Ammon's horn (tissue), 1 donor: ENCODE data around the gene NAALADL2.
A peak's percentile ranks its signal among the peaks of the same experiment; 100 is the strongest.
"Not testable (repeated sequence)": the region's sequence is repeated elsewhere in the genome, so short reads cannot be mapped to it uniquely, and the experiment has no call there.

Experiments used
- DNase-seq: peaks from one replicate; pipeline ENCODE4 v3.0.0-alpha.2; 2016; ENCODE audit warnings: low spot score

Gene NAALADL2

DNA sequence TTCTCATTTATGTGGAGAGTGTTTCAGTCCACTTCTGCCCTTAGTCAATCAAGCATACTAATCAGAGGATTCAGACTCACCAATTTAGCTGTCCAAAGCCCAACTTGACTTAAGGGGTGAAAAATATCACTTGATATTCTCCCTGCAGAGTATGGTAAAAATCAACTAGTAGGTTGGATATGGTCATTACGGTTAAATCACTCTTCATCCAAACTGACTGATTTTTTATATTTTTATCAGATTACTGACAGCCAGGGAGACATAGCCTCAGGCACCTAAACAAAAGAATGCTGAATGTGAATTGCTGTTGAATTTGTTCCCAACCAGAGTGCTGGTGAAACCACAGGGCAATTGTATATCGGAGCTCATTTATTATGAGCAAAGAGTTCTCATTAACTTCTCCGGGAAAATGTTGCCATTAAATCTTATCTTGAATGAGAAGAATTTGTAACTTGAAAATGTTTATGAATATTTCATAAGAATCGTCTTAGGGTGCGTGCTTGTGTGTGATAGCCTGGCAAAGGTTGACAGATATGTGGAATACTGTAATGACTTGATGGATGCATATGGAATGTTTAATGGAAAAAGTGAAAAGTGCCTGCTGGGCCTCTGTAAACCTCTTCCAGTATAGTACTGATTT is 411.2 kb downstream of the NAALADL2 start:
- no peak for DNase-seq

GRCh38 chr3:175270866-175271265 is 411.7 kb downstream of the NAALADL2 start:
- DNase-seq = no peak

DNA sequence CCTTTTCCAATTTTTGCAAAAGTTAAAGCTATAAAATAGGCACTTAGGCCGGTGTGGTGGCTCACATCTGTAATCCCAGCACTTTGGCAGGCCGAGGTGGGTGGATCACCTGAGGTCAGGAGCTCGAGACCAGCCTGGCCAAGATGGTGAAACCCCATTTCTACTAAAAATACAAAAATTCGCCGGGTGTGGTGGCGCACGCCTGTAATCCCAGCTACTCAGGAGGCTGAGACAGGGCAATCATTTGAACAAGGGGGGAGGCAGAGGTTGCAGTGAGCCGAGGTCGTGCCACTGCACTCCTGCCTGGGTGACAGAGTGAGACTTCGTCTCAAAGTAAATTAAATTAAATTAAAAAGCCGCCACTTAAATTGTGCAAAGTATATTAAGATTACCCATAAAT is 412.3 kb downstream of the NAALADL2 start:
- not testable (repeated sequence) for DNase-seq

DNA sequence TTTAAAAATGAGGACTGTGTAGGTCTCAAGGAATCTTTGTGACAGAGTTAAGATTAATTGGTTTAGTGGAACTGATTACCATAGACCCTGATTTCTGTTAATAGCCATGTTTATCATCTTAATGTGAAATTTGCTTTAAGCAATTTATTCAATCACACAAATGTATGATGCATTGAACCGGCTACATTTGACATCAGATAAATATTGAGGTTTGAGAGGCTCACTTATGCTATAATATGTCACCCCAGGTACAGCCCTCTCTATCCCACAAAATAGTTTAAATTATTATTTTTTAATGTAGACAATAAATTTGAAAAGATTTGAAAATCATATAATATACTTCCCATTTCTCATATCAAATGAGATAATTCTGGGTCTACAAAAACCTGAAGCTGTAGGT is 413.3 kb downstream of the NAALADL2 start:
- DNase-seq = no peak

DNA sequence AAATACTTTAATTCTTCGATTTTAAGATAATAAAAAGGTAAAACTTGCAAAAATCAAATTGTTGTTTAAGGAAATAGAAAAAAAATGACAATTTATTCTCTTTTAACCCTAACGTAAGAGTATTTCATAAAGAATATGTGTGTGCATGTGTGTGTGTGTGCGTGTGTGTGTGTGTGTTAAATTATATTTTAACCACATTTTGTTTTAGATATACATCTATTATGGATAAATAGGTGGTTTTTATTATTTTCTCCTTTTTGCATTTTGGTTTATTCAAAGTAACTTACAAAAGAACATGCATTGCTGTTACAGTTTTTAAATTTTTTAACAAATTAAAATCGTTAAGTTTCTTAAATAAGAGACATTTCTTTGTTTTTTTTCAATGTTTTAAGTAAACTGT is 414.4 kb downstream of the NAALADL2 start:
- DNase-seq = no peak

DNA sequence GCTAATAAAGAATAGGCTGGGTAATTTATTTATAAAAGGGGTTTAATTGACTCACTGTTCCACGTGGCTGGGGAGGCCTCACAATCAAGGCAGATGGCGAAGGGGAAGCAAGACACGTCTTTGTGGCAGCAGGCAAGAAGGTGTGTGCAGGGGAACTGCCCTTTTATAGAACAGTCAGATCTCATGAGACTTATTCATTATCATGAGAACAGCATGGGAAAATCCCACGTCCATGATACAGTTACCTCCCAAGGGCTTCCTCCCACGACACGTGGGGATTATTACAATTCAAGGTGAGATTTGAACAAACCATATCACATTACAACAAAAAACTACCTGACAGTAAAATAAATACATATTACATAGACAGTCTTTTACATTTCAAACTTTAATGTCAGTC is 414.9 kb downstream of the NAALADL2 start:
- DNase-seq = no peak

DNA sequence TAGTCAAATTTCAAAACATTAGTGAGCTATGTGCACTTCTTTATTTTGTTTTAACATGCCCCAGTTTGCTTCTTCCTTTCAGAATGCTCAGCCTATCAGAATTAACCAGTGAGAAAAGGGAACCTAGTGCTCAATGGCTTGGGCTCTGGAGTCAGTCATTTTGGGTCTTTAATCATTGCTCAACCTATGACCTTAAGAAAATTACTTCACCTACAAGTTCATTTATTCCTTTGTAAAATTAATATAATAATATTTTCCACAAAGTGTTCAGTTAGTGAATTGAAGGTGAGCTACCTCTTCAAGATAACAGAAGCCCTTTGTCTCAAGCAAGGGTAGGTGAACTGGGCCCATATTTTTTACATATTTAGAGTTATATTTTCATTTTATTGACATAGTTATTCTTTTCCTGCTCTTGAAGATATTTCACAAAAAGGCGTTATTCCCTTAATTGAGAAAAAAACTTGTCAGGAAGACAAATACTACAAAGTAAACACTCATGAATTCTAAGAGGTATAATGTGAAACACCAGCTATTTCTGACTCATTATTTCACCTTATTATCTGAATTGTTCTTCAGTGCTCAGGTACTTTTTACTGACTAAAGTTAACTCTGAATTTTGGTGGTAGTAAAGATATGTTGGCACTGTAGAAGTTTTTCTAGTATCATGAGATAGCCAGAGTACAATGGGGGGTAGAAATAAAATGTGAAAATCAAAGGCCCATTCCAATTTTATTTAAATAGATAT is 415.5 kb downstream of the NAALADL2 start:
- DNase-seq = no peak

DNA sequence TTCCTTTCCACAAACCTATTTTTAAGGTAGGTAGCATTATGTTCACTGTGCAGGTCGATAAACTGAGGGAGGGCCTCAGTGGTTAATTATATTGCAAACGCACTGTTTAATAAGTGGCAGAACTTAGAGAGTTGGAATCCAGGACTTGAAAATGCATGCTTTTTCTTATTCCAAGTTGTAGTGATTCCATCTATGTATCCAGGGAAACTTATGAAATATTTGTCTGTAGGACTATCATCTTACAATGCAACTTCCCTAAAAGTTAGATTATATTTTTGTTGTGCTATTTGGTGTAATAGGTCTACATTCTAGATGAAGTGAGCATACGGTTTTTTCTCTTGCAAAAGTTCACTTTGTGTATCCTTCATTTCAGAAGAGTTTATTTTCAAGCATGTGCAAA is 419.5 kb downstream of the NAALADL2 start:
- DNase-seq = no peak

GRCh38 chr3:175279457-175279856 is 420.3 kb downstream of the NAALADL2 start:
- no peak for DNase-seq

- no peak for DNase-seq
These were observed 420.8 kb downstream of the NAALADL2 start for GRCh38 chr3:175279911-175280310.

GRCh38 chr3:175287361-175287963 is 428.3 kb downstream of the NAALADL2 start:
- peak; percentile 35 for DNase-seq

- no peak for DNase-seq
These were observed 429.5 kb downstream of the NAALADL2 start for GRCh38 chr3:175288621-175289020.

DNA sequence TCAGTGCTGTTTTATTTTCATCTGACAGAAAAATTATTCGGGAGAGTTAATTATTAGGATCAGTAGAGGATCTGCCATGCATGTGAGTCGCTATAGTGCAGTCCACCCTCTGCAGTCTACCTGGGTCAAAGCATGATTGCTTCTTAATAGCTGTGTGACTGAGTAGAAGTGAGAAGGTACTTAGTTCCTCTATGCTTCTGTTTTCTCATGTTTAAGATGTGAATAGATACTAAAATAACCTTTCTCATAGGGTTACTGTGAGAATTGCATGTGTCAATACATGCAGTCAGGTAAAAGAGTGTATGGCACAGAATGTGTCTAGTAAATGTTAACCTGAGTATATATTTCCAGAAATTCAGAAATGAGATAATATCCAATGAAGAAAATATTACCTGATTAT is 435.7 kb downstream of the NAALADL2 start:
- no peak for DNase-seq

- no peak for DNase-seq
These were observed 436.4 kb downstream of the NAALADL2 start for GRCh38 chr3:175295248-175296130.

GRCh38 chr3:175297216-175297615 is 438.1 kb downstream of the NAALADL2 start:
- DNase-seq = no peak

GRCh38 chr3:175301741-175302140 is 442.6 kb downstream of the NAALADL2 start:
- no peak for DNase-seq

- no peak for DNase-seq
These were observed 445.3 kb downstream of the NAALADL2 start for GRCh38 chr3:175304404-175304803.

DNA sequence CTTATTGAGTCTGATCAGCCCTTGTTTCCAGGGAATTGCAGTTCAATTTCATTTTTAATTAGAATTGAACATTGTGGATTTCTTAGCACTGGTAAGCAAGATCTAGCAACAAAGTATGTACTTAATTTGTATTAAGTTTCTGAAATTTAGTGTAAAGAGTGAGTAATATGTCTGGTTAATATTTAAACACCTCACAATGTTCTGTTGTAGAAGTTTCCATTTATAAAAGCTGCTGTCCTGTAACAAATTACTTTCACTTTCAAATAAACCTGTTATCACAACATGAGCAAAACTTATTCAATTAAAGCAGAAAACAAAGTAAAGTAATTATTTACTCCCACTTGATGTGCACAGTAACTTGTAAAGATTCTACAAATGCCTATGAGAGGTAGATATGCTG is 448.5 kb downstream of the NAALADL2 start:
- no peak for DNase-seq

- no peak for DNase-seq
These were observed 449.0 kb downstream of the NAALADL2 start for GRCh38 chr3:175308097-175308496.

- DNase-seq = no peak
These were observed 450.9 kb downstream of the NAALADL2 start for GRCh38 chr3:175310046-175310445.

GRCh38 chr3:175311404-175311803 is 452.3 kb downstream of the NAALADL2 start:
- no peak for DNase-seq

GRCh38 chr3:175311946-175312345 is 452.8 kb downstream of the NAALADL2 start:
- DNase-seq = no peak
